ENCODE results near the gene CCDC138.

- no peak for TF ChIP-seq EP300 (IDR thresholded peaks at IDR 0.05)
- TF ChIP-seq POLR2AphosphoS5 (IDR thresholded peaks at IDR 0.05): no peak
- TF ChIP-seq POLR2A (IDR thresholded peaks at IDR 0.05; ENCODE audit: low read depth): no peak
Measured at GRCh38 chr2:108898315-108899082, 111.9 kb downstream of the CCDC138 start.
